ENCODE measurements around the gene ZNF689.

ZNF689 gene

GRCh38 chr16:30628628-30629540 lies 18.7 kb upstream of the ZNF689 start:
- peak; percentile 43 for DNase-seq (ENCODE audit: extremely low read depth, low read depth)
- peak; percentile 95 for TF ChIP-seq CTCF (IDR thresholded peaks at IDR 0.05; ENCODE audit: low read depth, low read length)

- no peak for DNase-seq (ENCODE audit: extremely low read depth, low read depth)
Observed at GRCh38 chr16:30626236-30626635, 16.0 kb upstream of the ZNF689 start.

GRCh38 chr16:30623536-30624283 lies 13.5 kb upstream of the ZNF689 start:
- TF ChIP-seq CTCF (IDR thresholded peaks at IDR 0.05; ENCODE audit: low read depth, low read length), result no peak
- no peak for DNase-seq (ENCODE audit: extremely low read depth, low read depth)

More at GRCh38 chr16:30626236-30626635, 16.0 kb upstream of the ZNF689 start:
- TF ChIP-seq CTCF (IDR thresholded peaks at IDR 0.05; ENCODE audit: low read depth, low read length), result no peak

- no peak for TF ChIP-seq CTCF (IDR thresholded peaks at IDR 0.05; ENCODE audit: low read depth, low read length)
- no peak for DNase-seq (ENCODE audit: extremely low read depth, low read depth)
Observed at GRCh38 chr16:30622455-30623032, 12.4 kb upstream of the ZNF689 start.

GRCh38 chr16:30621765-30622164 lies 11.6 kb upstream of the ZNF689 start:
- DNase-seq (ENCODE audit: extremely low read depth, low read depth), result peak; percentile 64
- TF ChIP-seq CTCF (IDR thresholded peaks at IDR 0.05; ENCODE audit: low read depth, low read length), result no peak

GRCh38 chr16:30620169-30620568 lies 10.0 kb upstream of the ZNF689 start:
- no peak for TF ChIP-seq CTCF (IDR thresholded peaks at IDR 0.05; ENCODE audit: low read depth, low read length)

More at GRCh38 chr16:30620169-30620568, 10.0 kb upstream of the ZNF689 start:
- no peak for DNase-seq (ENCODE audit: extremely low read depth, low read depth)
